HG03280 (cell line): ENCODE results near the gene FBN3.
"Not testable (repeated sequence)": the region's sequence is repeated elsewhere in the genome, so short reads cannot be mapped to it uniquely, and the experiment has no call there.

Experiments used
- ATAC-seq: cut with Tn5 transposase; IDR thresholded peaks from one replicate; pipeline ENCODE4 v1.9.1; 2021; ENCODE audit warnings: mild to moderate bottlenecking, moderate library complexity; ENCODE audit not compliant: unreplicated experiment

Gene FBN3

GRCh38 chr19:8025316-8025715, 124.1 kb downstream of the FBN3 start:
- ATAC-seq = no peak

- ATAC-seq = not testable (repeated sequence)
Observed at GRCh38 chr19:8024256-8024655, 125.1 kb downstream of the FBN3 start.

DNA sequence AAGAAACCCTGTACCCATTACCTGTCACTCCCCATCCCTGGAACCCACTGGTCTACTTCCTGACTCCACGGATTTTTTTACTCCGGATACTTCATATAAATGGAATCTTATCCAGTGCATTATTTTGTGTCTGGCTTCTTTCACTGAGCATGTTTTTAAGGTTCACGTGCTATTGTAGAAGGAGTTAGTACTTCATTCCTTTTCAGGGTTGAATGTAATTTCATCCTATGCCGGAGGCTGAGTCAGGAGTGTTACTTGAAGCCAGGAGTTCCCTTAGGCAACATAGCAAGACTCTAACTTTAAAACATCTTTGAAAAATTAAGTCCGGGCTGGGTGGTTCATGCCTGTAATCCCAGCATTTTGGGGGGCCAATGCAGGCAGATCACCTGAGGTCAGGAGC, 126.0 kb downstream of the FBN3 start:
- no peak for ATAC-seq

- no peak for ATAC-seq
Observed at GRCh38 chr19:8022275-8022674, 127.1 kb downstream of the FBN3 start.

DNA sequence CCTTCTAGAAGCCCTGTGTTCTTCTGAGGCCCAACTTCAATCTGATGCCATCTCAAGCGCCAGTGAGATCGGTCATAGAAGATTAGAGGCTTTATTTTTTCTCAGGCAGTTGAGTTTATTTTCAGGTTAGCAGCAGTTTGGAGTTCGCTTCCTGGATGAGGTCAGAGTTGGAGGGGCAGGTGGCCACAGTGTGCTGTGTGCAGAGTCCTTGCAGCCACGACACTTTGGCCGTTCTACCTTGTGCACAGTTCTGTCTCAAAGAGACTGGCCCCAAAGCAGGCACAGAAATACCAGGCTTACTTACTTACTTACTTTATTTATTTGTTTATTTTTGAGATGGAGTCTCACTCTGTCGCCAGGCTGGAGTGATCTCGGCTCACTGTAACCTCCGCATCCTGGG, 128.0 kb downstream of the FBN3 start:
- ATAC-seq = no peak

GRCh38 chr19:8020681-8021080, 128.7 kb downstream of the FBN3 start:
- ATAC-seq = no peak

GRCh38 chr19:8017808-8018207, 131.6 kb downstream of the FBN3 start:
- no peak for ATAC-seq
